HUES64 (cell line): ENCODE results near the gene SH3TC1.

Experiments used
- H3K27ac ChIP-seq: 2 replicates; pipeline ENCODE4 v1.7.0; 2013; ENCODE audit warnings: low read depth, low read length, inconsistent platforms
- H3K27me3 ChIP-seq: 2 replicates; pipeline ENCODE4 v1.6.1; 2013; ENCODE audit warnings: mild to moderate bottlenecking, low read length; ENCODE audit not compliant: insufficient read depth
- H3K36me3 ChIP-seq: 2 replicates; pipeline ENCODE4 v1.6.1; 2013; ENCODE audit warnings: mild to moderate bottlenecking, low read length; ENCODE audit not compliant: insufficient read depth
- H3K4me1 ChIP-seq: 2 replicates; pipeline ENCODE4 v1.6.1; 2013; ENCODE audit warnings: mild to moderate bottlenecking, low read length, moderate library complexity; ENCODE audit not compliant: insufficient read depth
- H3K4me3 ChIP-seq: 2 replicates; pipeline ENCODE4 v1.5.1; 2013; ENCODE audit warnings: mild to moderate bottlenecking, low read length, moderate library complexity
- H3K9ac ChIP-seq: 2 replicates; pipeline ENCODE4 v1.6.1; 2013; ENCODE audit warnings: mild to moderate bottlenecking, low read depth, low read length
- H3K9me3 ChIP-seq: 2 replicates; pipeline ENCODE4 v1.6.1; 2013; ENCODE audit warnings: low read depth, low read length; ENCODE audit not compliant: insufficient read depth
- WGBS: fragments of 150-250, 120-280 bp; methylation state at CpG from one replicate; pipeline ENCODE4 v1.1.7; 2013; ENCODE audit warnings: missing lambda C conversion rate; 5-methylcytosine and 5-hydroxymethylcytosine counted together

The SH3TC1 gene

GRCh38 chr4:8173492-8174242 lies 25.4 kb upstream of the SH3TC1 start:
- H3K27me3 ChIP-seq, result no peaks in the 10 kb centered on the region
- peaks cover 3% of the 10 kb centered on the region for H3K9me3 ChIP-seq
- H3K4me3 ChIP-seq, result no peak overlapping the region
- H3K36me3 ChIP-seq, result no peaks in the 10 kb centered on the region
- H3K27ac ChIP-seq, result no peak overlapping the region
- H3K4me1 ChIP-seq, result no peaks in the 10 kb centered on the region
- no peak overlapping the region for H3K9ac ChIP-seq
- 86% methylated on average over 13 of the region's 13 CpGs for WGBS

GRCh38 chr4:8174970-8175369 lies 24.1 kb upstream of the SH3TC1 start:
- Histone ChIP-seq H3K36me3 (no peaks in the 10 kb centered on the region), H3K27ac (no peak overlapping the region), H3K27me3 (no peaks in the 10 kb centered on the region), H3K4me3 (no peak overlapping the region), H3K9ac (no peak overlapping the region), H3K9me3 (no peaks in the 10 kb centered on the region), H3K4me1 (no peaks in the 10 kb centered on the region)
- 97% methylated on average over 3 of the region's 3 CpGs for WGBS

DNA sequence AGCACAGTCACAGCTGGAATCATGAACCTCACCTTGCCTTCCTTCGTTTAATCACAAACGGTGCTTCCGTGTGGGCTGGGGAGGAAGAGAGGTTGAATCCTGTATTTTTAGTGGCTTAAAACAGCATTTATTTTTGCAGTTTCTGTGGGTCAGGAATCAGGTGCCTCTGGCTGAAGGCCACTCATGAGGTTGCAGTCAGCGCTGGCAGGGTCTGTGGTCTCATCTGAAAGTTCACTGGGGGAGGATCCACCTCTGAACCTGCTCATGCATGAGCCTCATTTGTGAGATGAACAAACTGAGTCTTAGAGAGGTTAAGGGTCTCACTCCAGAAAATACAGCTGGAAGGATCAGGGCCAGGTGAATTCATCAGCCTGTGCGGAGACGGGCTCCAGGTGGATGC lies 23.4 kb upstream of the SH3TC1 start:
- Histone ChIP-seq H3K27ac (no peak overlapping the region), H3K9me3 (no peaks in the 10 kb centered on the region), H3K9ac (no peak overlapping the region), H3K4me1 (no peaks in the 10 kb centered on the region), H3K36me3 (no peaks in the 10 kb centered on the region), H3K27me3 (no peaks in the 10 kb centered on the region), H3K4me3 (no peak overlapping the region)
- WGBS, result 93% methylated on average over 6 of the region's 6 CpGs

- H3K4me1 ChIP-seq, result no peaks in the 10 kb centered on the region
- no peaks in the 10 kb centered on the region for H3K36me3 ChIP-seq
- H3K9me3 ChIP-seq, result no peaks in the 10 kb centered on the region
- WGBS, result 48% methylated on average over 17 of the region's 17 CpGs
- H3K9ac ChIP-seq, result no peak overlapping the region
- no peak overlapping the region for H3K27ac ChIP-seq
- no peaks in the 10 kb centered on the region for H3K27me3 ChIP-seq
- no peak overlapping the region for H3K4me3 ChIP-seq
These were observed 22.3 kb upstream of the SH3TC1 start for GRCh38 chr4:8176547-8177399.

- H3K4me1 ChIP-seq, result no peaks in the 10 kb centered on the region
- H3K27ac ChIP-seq, result no peak overlapping the region
- H3K9ac ChIP-seq, result no peak overlapping the region
These were observed 21.5 kb upstream of the SH3TC1 start for GRCh38 chr4:8177552-8177951.

DNA sequence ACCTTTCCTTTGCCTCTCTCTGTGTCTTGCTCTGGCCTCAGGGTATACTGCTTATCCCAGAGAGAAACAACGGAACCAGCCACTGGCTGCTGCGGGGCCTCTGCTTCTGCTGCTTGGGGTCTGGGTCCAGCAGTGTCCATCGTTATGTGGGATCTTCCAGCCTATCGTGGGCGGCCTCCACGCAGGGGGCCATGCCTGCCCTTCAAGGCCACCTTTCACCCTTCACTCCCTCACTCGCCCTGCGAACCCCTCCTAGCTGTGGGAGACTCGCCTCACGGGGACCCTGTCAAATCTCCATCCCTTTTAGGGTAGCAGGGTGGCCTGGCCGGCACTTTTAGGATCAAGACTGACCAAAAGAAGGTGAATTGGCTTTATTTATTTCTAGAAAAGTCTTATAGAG lies 21.1 kb upstream of the SH3TC1 start:
- Histone ChIP-seq H3K9ac (no peak overlapping the region), H3K27me3 (no peaks in the 10 kb centered on the region), H3K4me3 (no peak overlapping the region), H3K36me3 (no peaks in the 10 kb centered on the region), H3K27ac (no peak overlapping the region), H3K9me3 (no peaks in the 10 kb centered on the region), H3K4me1 (no peaks in the 10 kb centered on the region)
- WGBS, result 92% methylated on average over 11 of the region's 11 CpGs

More at GRCh38 chr4:8177552-8177951, 21.5 kb upstream of the SH3TC1 start:
- H3K36me3 ChIP-seq, result no peaks in the 10 kb centered on the region
- H3K4me3 ChIP-seq, result no peak overlapping the region
- no peaks in the 10 kb centered on the region for H3K9me3 ChIP-seq
- no peaks in the 10 kb centered on the region for H3K27me3 ChIP-seq
- 96% methylated on average over 6 of the region's 6 CpGs for WGBS

DNA sequence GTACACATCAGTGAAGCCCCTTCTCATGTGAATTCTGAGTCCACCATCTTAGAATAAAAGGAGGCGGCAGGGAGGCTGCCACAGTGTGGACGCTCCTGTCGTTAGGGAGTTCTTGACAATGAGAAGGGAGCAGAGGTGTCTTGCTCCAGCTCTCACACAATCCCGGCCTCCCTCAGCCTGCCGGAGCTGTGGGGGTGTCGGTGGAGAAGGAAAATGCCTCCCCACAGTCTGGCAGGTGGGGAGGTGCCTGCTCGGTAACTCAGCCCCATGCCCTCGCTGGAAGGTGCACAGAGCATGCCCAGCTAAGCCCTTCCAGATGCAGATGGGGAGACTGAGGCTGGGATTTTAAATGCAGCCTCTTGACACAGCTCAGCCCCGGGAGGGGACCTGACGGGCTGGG lies 20.0 kb upstream of the SH3TC1 start:
- Histone ChIP-seq H3K9me3 (no peaks in the 10 kb centered on the region), H3K27ac (no peak overlapping the region), H3K4me3 (no peak overlapping the region), H3K9ac (no peak overlapping the region), H3K4me1 (no peaks in the 10 kb centered on the region), H3K36me3 (no peaks in the 10 kb centered on the region), H3K27me3 (no peaks in the 10 kb centered on the region)
- WGBS, result 81% methylated on average over 10 of the region's 10 CpGs

- Histone ChIP-seq H3K36me3 (no peaks in the 10 kb centered on the region), H3K27ac (no peak overlapping the region), H3K4me1 (no peaks in the 10 kb centered on the region), H3K9me3 (no peaks in the 10 kb centered on the region), H3K9ac (no peak overlapping the region), H3K4me3 (no peak overlapping the region), H3K27me3 (no peaks in the 10 kb centered on the region)
- 86% methylated on average over 9 of the region's 9 CpGs for WGBS
These were observed 19.3 kb upstream of the SH3TC1 start for GRCh38 chr4:8179771-8180170.

- Histone ChIP-seq H3K36me3 (no peaks in the 10 kb centered on the region), H3K4me1 (no peaks in the 10 kb centered on the region), H3K27me3 (no peaks in the 10 kb centered on the region), H3K9me3 (no peaks in the 10 kb centered on the region), H3K9ac (no peak overlapping the region), H3K27ac (no peak overlapping the region), H3K4me3 (no peak overlapping the region)
- WGBS, result 84% methylated on average over 8 of the region's 8 CpGs
These were observed 18.6 kb upstream of the SH3TC1 start for GRCh38 chr4:8180310-8181093.

GRCh38 chr4:8181119-8181518 lies 18.0 kb upstream of the SH3TC1 start:
- H3K27ac ChIP-seq, result no peak overlapping the region
- H3K4me1 ChIP-seq, result no peaks in the 10 kb centered on the region
- no peak overlapping the region for H3K4me3 ChIP-seq
- H3K9me3 ChIP-seq, result no peaks in the 10 kb centered on the region
- no peaks in the 10 kb centered on the region for H3K36me3 ChIP-seq
- no peak overlapping the region for H3K9ac ChIP-seq
- H3K27me3 ChIP-seq, result no peaks in the 10 kb centered on the region
- WGBS, result 96% methylated on average over 6 of the region's 6 CpGs

GRCh38 chr4:8181844-8182243 lies 17.2 kb upstream of the SH3TC1 start:
- Histone ChIP-seq H3K4me1 (no peaks in the 10 kb centered on the region), H3K9ac (no peak overlapping the region), H3K36me3 (no peaks in the 10 kb centered on the region), H3K4me3 (no peak overlapping the region), H3K9me3 (no peaks in the 10 kb centered on the region), H3K27me3 (no peaks in the 10 kb centered on the region), H3K27ac (no peak overlapping the region)
- WGBS, result 83% methylated on average over 7 of the region's 7 CpGs
